K562 (cell line): ENCODE measurements around the gene CHCHD1. TPM values are rescaled to one million over a fixed set of nuclear protein-coding genes. Genes with fewer than 3 reads are reported as not detected.

ENCODE experiments used
- ATAC-seq: fragments of 200-7000 bp; cut with Tn5 transposase; 3 replicates; pipeline ENCODE4 v1.9.1; 2020; ENCODE audit warnings: moderate library complexity
- BruUV-seq: library from RNA; stranded (reverse); fragments of 400-500 nt; replicated peaks from 2 replicates; lab custom pipeline; 2021; lab: Mats Ljungman, UMichigan
- CTCF ChIA-PET: fragments of 300-600 bp; formaldehyde crosslinking; extraction: SDS; loops from one replicate; lab custom pipeline; 2021; ENCODE audit warnings: low intra/inter-chr PET ratio; lab: Yijun Ruan, JAX
- POLR2A ChIA-PET: fragments of 300-600, 350-650 bp; sonication (Branson Sonifier 250); formaldehyde crosslinking; extraction: SDS; loops from one replicate; lab custom pipeline; 2021; ENCODE audit warnings: antibody characterized with exemption, inconsistent platforms; lab: Yijun Ruan, JAX
- DNase-seq, 4 experiments: peaks; one replicate each; pipeline versions ENCODE4 v3.0.0 to v3.0.0-alpha.2; 2011 to 2018; ENCODE audit warnings: low spot score in 3 of 4, mixed read lengths in 3 of 4; ENCODE audit errors: extremely low read depth in 1 of 4
- FAIRE-seq: peaks from 2 replicates; lab custom pipeline; 2011; peaks lifted over from hg19 to GRCh38; lab: Jason Lieb, UNC
- H2AFZ ChIP-seq: 2 replicates; pipeline ENCODE4 v1.6.0; 2011; ENCODE audit warnings: low read depth, low read length, control low read depth, inconsistent platforms
- H3K27ac ChIP-seq: fragments of 200-600 bp; 3 replicates; pipeline ENCODE4 v1.8.0; 2011; ENCODE audit warnings: low read depth, mild to moderate bottlenecking, control low read depth, inconsistent platforms, low read length, moderate library complexity, mixed read lengths; ENCODE audit errors: extremely low read depth
- H3K27me3 ChIP-seq, 2 experiments: fragments of 300-600 bp in 1 of 2; 2 replicates in 1 of 2; 3 replicates in 1 of 2; pipeline versions ENCODE4 v1.6.0 to v1.8.0; 2011; ENCODE audit warnings: inconsistent platforms in 2 of 2, low read length in 2 of 2, mild to moderate bottlenecking in 1 of 2, mixed read lengths in 1 of 2, moderate library complexity in 1 of 2; ENCODE audit not compliant: control insufficient read depth in 2 of 2, insufficient read depth in 2 of 2
- H3K36me3 ChIP-seq: fragments of 300-600 bp; 3 replicates; pipeline ENCODE4 v1.8.0; 2011; ENCODE audit warnings: mild to moderate bottlenecking, low read length, inconsistent platforms; ENCODE audit not compliant: control insufficient read depth, insufficient read depth
- H3K4me1 ChIP-seq, 2 experiments: fragments of 200-600 bp in 1 of 2; replicated peaks in 1 of 2; 2 replicates in 1 of 2; 3 replicates in 1 of 2; pipeline versions ENCODE4 v1.5.1 to v1.8.0; 2011; ENCODE audit warnings: inconsistent platforms in 2 of 2, low read length in 2 of 2, mild to moderate bottlenecking in 1 of 2, mixed read lengths in 1 of 2, moderate library complexity in 1 of 2; ENCODE audit not compliant: control insufficient read depth in 2 of 2, insufficient read depth in 2 of 2
- H3K4me2 ChIP-seq: 2 replicates; pipeline ENCODE4 v1.6.1; 2011; ENCODE audit warnings: low read length, control low read depth, inconsistent platforms, mixed read lengths; ENCODE audit not compliant: insufficient read depth
- H3K4me3 ChIP-seq: fragments of 200-600 bp; sonication (generic), shearing (Covaris generic); 2 replicates; pipeline ENCODE4 v1.5.1; 2016; ENCODE audit warnings: control low read depth, inconsistent platforms
- H3K79me2 ChIP-seq: fragments of 200-600 bp; 3 replicates; pipeline ENCODE4 v1.8.0; 2011; ENCODE audit warnings: low read length, inconsistent platforms; ENCODE audit not compliant: control insufficient read depth, insufficient read depth
- H3K9ac ChIP-seq, 2 experiments: 2 replicates each; pipeline versions ENCODE4 v1.6.0 to v1.6.1; 2011; ENCODE audit warnings: low read depth in 2 of 2, low read length in 2 of 2, control low read depth in 1 of 2, inconsistent platforms in 1 of 2, mild to moderate bottlenecking in 1 of 2, mixed read lengths in 1 of 2; ENCODE audit not compliant: insufficient read depth in 1 of 2
- H3K9me1 ChIP-seq: one replicate; pipeline ENCODE4 v1.6.0; 2011; ENCODE audit warnings: inconsistent platforms, mild to moderate bottlenecking, low read length, moderate library complexity; ENCODE audit not compliant: control insufficient read depth, insufficient read depth
- H3K9me3 ChIP-seq: replicated peaks from 2 replicates; pipeline ENCODE4 v1.5.1; 2011; ENCODE audit warnings: low read depth, low read length, inconsistent platforms; ENCODE audit not compliant: control insufficient read depth, insufficient read depth
- H4K20me1 ChIP-seq: replicated peaks from 2 replicates; pipeline ENCODE4 v1.6.1; 2011; ENCODE audit warnings: low read length, inconsistent platforms, mixed read lengths; ENCODE audit not compliant: control insufficient read depth, insufficient read depth
- BRF1 ChIP-seq: IDR thresholded peaks from 3 replicates; pipeline ENCODE4 v1.6.1; 2011; ENCODE audit warnings: borderline replicate concordance, mild to moderate bottlenecking; ENCODE audit not compliant: insufficient read length; ENCODE audit errors: extremely low read depth
- CTCFL ChIP-seq: IDR thresholded peaks from 2 replicates; pipeline ENCODE4 v1.6.1; 2011; ENCODE audit warnings: borderline replicate concordance, low read depth, mild to moderate bottlenecking, moderate library complexity, low read length; ENCODE audit not compliant: insufficient read depth, poor library complexity, severe bottlenecking
- FUS ChIP-seq: fragments of 200-400 bp; formaldehyde crosslinking; optimal IDR thresholded peaks from 2 replicates; pipeline ENCODE3; 2017; ENCODE audit warnings: low read depth, low read length
- PTTG1 ChIP-seq: fragments of 450-650 bp; IDR thresholded peaks from 2 replicates; pipeline ENCODE4 v1.6.1; 2016; ENCODE audit warnings: low read depth, mild to moderate bottlenecking, missing genetic modification characterization, missing compliant biosample characterization
- TSHZ1 ChIP-seq: fragments of 250-450 bp; sonication (Bioruptor Pico); IDR thresholded peaks from 2 replicates; pipeline ENCODE4 v1.4.0; 2020; ENCODE audit warnings: mild to moderate bottlenecking, moderate library complexity
- ZNF134 ChIP-seq: fragments of 250-450 bp; sonication (Bioruptor Pico); conservative IDR thresholded peaks from 2 replicates; pipeline ENCODE4 v1.4.0; 2020
- ZNF197 ChIP-seq: fragments of 200-800 bp; sonication (Bioruptor generic); IDR thresholded peaks from 2 replicates; pipeline ENCODE4 v1.6.1; 2016; ENCODE audit warnings: low read depth, missing genetic modification characterization, missing compliant biosample characterization
- WGBS: fragments of 100-300 bp; shearing (Covaris generic); methylation state at CpG from one replicate; pipeline ENCODE4 v1.1.6; 2016; ENCODE audit warnings: low coverage, mixed read lengths; ENCODE audit not compliant: insufficient coverage; ENCODE audit errors: missing lambda C conversion rate; 5-methylcytosine and 5-hydroxymethylcytosine counted together
- in situ Hi-C: fragments of 300-500 bp; cut with MboI; formaldehyde crosslinking; loops from 4 replicates; pipeline ENCODE4 v1.15.0; 2018; ENCODE audit warnings: inconsistent platforms, mixed read lengths
- intact Hi-C: fragments of 100-400 bp; cut with micrococcal nuclease; formaldehyde crosslinking; loops from 2 replicates; pipeline ENCODE4 v1.14.2; 2022
- polyA plus RNA-seq, 8 experiments: library from polyadenylated mRNA; depleted of rRNA in 4 of 8; stranded (reverse) in 5 of 8; unstranded in 3 of 8; fragments of >200 nt; fragmentation: Nextera tagmentation in 2 of 8; fragmentation: Illumina TruSeq in 1 of 8; extraction: Ambion mirVana in 2 of 8; extraction: Trizol in 1 of 8; gene quantifications; 2 replicates each; pipeline versions ENCODE4 v1.2.1 to v1.2.3, GENCODE V29; 2011 to 2014; ENCODE audit warnings: inconsistent platforms in 1 of 8, missing spikeins in 1 of 8
- total RNA-seq, 7 experiments: library from RNA; depleted of rRNA in 6 of 7; stranded (reverse); fragments of >200 nt in 6 of 7; fragmentation: Illumina TruSeq in 2 of 7; extraction: Trizol in 2 of 7; gene quantifications; 2 replicates each; pipeline versions ENCODE4 v1.2.1 to v1.2.3, GENCODE V29; 2011 to 2021; ENCODE audit warnings: low replicate concordance in 1 of 7

CHCHD1 gene
- total and polyA plus RNA-seq, 9 of the 15 experiments (the other 6 are each of a cell fraction or from before 2014, with no cell fraction given) = 52.9 to 126 (median 83.4) TPM

GRCh38 chr10:73785211-73785720, 3.4 kb downstream of the CHCHD1 start, which contains the start of gene ZSWIM8:
Gene ZSWIM8 (plus strand): TSS chr10:73785606. CDS start chr10:73785879, 273 bp downstream.
- FAIRE-seq = peak; percentile 98
- BruUV-seq = no TSS peak
- H3K9me3 ChIP-seq = no peaks in the 10 kb centered on the region
- H3K36me3 ChIP-seq = peaks cover 29% of the 10 kb centered on the region; the same call in 2 of the 3 replicates
- POLR2A ChIA-PET = interaction anchor here (0.6 to 6.7 kb wide), 6 partner anchors 11 to 1643 kb away, joined by 3 to 113 read pairs (median 12); a partner anchor contains a TSS
- CTCF ChIA-PET = no interaction called here
- peaks cover 62% of the 10 kb centered on the region for H3K79me2 ChIP-seq
- peak within 1 kb of the TSS; percentile 89 for H3K4me3 ChIP-seq
- peak; percentile 93 to 96 (median 94) for DNase-seq
- H3K27ac ChIP-seq = peak within 1 kb of the TSS; percentile 76
- H4K20me1 ChIP-seq = no peaks in the 10 kb centered on the region; the same call in 1 of the 2 replicates
- peak within 1 kb of the TSS; percentile 94 for H2AFZ ChIP-seq
- intact Hi-C loops = loop anchor here (10.0 kb wide), 1 partner anchor 320 kb away; no protein-coding TSS in a partner anchor
- H3K9ac ChIP-seq = peak within 1 kb of the TSS; percentile 71 to 96
- in situ Hi-C loops = no loop called here
- H3K4me2 ChIP-seq = peak within 1 kb of the TSS; percentile 84
- H3K4me1 ChIP-seq = peaks cover 16 to 32% of the 10 kb centered on the region in 2 experiments
- no peaks in the 10 kb centered on the region for H3K27me3 ChIP-seq
- no peaks in the 10 kb centered on the region for H3K9me1 ChIP-seq
- peak; percentile 87 for ATAC-seq
- WGBS = 1% methylated on average over 32 of the region's 36 CpGs
- peak; percentile 69 for TF ChIP-seq CTCFL
- peak; percentile 85; the same call in 1 of the 2 replicates for TF ChIP-seq ZNF197 (CRISPR knock-in tag)
- TF ChIP-seq PTTG1 (tag) = no peak
- no peak for TF ChIP-seq TSHZ1 (CRISPR knock-in tag)
- no peak for TF ChIP-seq FUS
- no peak for TF ChIP-seq BRF1
- no peak for TF ChIP-seq ZNF134 (CRISPR knock-in tag)
